Smooth muscle cell (in vitro differentiated cells): ENCODE results near the gene CPN1. TPM values are rescaled to one million over a fixed set of nuclear protein-coding genes. Genes with fewer than 3 reads are reported as not detected.
A peak's percentile ranks its signal among the peaks of the same experiment; 100 is the strongest.

ENCODE experiments used
- DNase-seq: peaks from one replicate; lab custom pipeline; 2025; ENCODE audit not compliant: unreplicated experiment; lab: John Stamatoyannopoulos, UW
- H2AFZ ChIP-seq: fragments of 200-600 bp; sonication (generic); 2 replicates; pipeline ENCODE4 v1.6.0; 2016; ENCODE audit warnings: antibody characterized with exemption, low read depth, mild to moderate bottlenecking
- H3F3A ChIP-seq: fragments of 200-600 bp; sonication (generic); 2 replicates; pipeline ENCODE4 v1.6.0; 2017; ENCODE audit warnings: antibody characterized with exemption, low read depth
- H3K27ac ChIP-seq: fragments of 200-600 bp; sonication (generic); 2 replicates; pipeline ENCODE4 v1.5.1; 2016; ENCODE audit warnings: low read depth, mild to moderate bottlenecking
- H3K27me3 ChIP-seq: fragments of 200-600 bp; sonication (generic); 2 replicates; pipeline ENCODE4 v1.6.1; 2016; ENCODE audit warnings: low read depth, mild to moderate bottlenecking
- H3K36me3 ChIP-seq: fragments of 200-600 bp; sonication (generic); 2 replicates; pipeline ENCODE4 v1.5.1; 2016; ENCODE audit warnings: low read depth
- H3K4me1 ChIP-seq: fragments of 200-600 bp; sonication (generic); 2 replicates; pipeline ENCODE4 v1.5.1; 2016; ENCODE audit warnings: low read depth
- H3K4me2 ChIP-seq: fragments of 200-600 bp; sonication (generic); 2 replicates; pipeline ENCODE4 v1.6.0; 2016; ENCODE audit warnings: mild to moderate bottlenecking
- H3K4me3 ChIP-seq: fragments of 200-600 bp; sonication (generic); 2 replicates; pipeline ENCODE4 v1.5.1; 2016; ENCODE audit warnings: mild to moderate bottlenecking
- H3K79me2 ChIP-seq: fragments of 200-600 bp; sonication (generic); 2 replicates; pipeline ENCODE4 v1.6.0; 2016; ENCODE audit warnings: low read depth, mild to moderate bottlenecking
- H3K9ac ChIP-seq: fragments of 200-600 bp; sonication (generic); 2 replicates; pipeline ENCODE4 v1.6.0; 2016; ENCODE audit warnings: low read depth
- H3K9me3 ChIP-seq: fragments of 200-600 bp; sonication (generic); replicated peaks from 2 replicates; pipeline ENCODE4 v1.5.1; 2016; ENCODE audit warnings: low read depth
- H4K20me1 ChIP-seq: fragments of 200-600 bp; sonication (generic); 2 replicates; pipeline ENCODE4 v1.6.0; 2016; ENCODE audit warnings: low read depth
- CTCF ChIP-seq: fragments of 200-600 bp; sonication (generic); IDR thresholded peaks from 2 replicates; pipeline ENCODE4 v1.5.1; 2017; ENCODE audit warnings: borderline replicate concordance, mild to moderate bottlenecking, antibody characterized with exemption; ENCODE audit not compliant: insufficient read depth, poor library complexity, severe bottlenecking
- WGBS: methylation state at CpG from one replicate; pipeline ENCODE4 v1.1.7; 2016; ENCODE audit warnings: low lambda C conversion rate; 5-methylcytosine and 5-hydroxymethylcytosine counted together
- polyA plus RNA-seq: library from polyadenylated mRNA; unstranded; fragments of >200 nt; fragmentation: Nextera tagmentation; extraction: Ambion mirVana; gene quantifications from 2 replicates; pipeline ENCODE4 v1.2.1, GENCODE V29; 2016
- total RNA-seq: library from RNA; depleted of rRNA; stranded (reverse); fragments of >200 nt; gene quantifications from 2 replicates; pipeline ENCODE4 v1.2.3, GENCODE V29; 2014

The CPN1 gene
- total and polyA plus RNA-seq, 2 experiments from 2014 or later = not detected

- no peak overlapping the region for H2AFZ ChIP-seq
- H3K27ac ChIP-seq = no peak overlapping the region
- 84% methylated on average over 5 of the region's 5 CpGs for WGBS
- no peak for TF ChIP-seq CTCF
- no peak overlapping the region for H3K9ac ChIP-seq
- no peaks in the 10 kb centered on the region for H4K20me1 ChIP-seq
- no peaks in the 10 kb centered on the region for H3K79me2 ChIP-seq
- H3K4me2 ChIP-seq = no peak overlapping the region
- no peaks in the 10 kb centered on the region for H3F3A ChIP-seq
- H3K4me3 ChIP-seq = no peak overlapping the region
- H3K27me3 ChIP-seq = no peaks in the 10 kb centered on the region
- DNase-seq = no peak
- no peaks in the 10 kb centered on the region for H3K4me1 ChIP-seq
- no peaks in the 10 kb centered on the region for H3K9me3 ChIP-seq
- H3K36me3 ChIP-seq = no peaks in the 10 kb centered on the region
These were observed 22.6 kb upstream of the CPN1 start for GRCh38 chr10:100104300-100104699.

GRCh38 chr10:100103581-100103980 lies 21.9 kb upstream of the CPN1 start:
- 93% methylated on average over 5 of the region's 5 CpGs for WGBS
- DNase-seq = no peak
- H2AFZ ChIP-seq = no peak overlapping the region
- no peak overlapping the region for H3K27ac ChIP-seq
- no peak overlapping the region for H3K4me3 ChIP-seq
- no peaks in the 10 kb centered on the region for H3K36me3 ChIP-seq
- no peaks in the 10 kb centered on the region for H3K4me1 ChIP-seq
- H3K9me3 ChIP-seq = no peaks in the 10 kb centered on the region
- H3F3A ChIP-seq = no peaks in the 10 kb centered on the region
- H3K9ac ChIP-seq = no peak overlapping the region
- no peaks in the 10 kb centered on the region for H3K79me2 ChIP-seq
- H3K27me3 ChIP-seq = no peaks in the 10 kb centered on the region
- no peaks in the 10 kb centered on the region for H4K20me1 ChIP-seq
- TF ChIP-seq CTCF = no peak
- H3K4me2 ChIP-seq = no peak overlapping the region

GRCh38 chr10:100101192-100102076 lies 19.8 kb upstream of the CPN1 start:
- no peak overlapping the region for H3K4me3 ChIP-seq
- H3F3A ChIP-seq = no peaks in the 10 kb centered on the region
- H3K27ac ChIP-seq = no peak overlapping the region
- DNase-seq = no peak
- 68% methylated on average over 6 of the region's 6 CpGs for WGBS
- no peaks in the 10 kb centered on the region for H3K27me3 ChIP-seq
- no peaks in the 10 kb centered on the region for H3K9me3 ChIP-seq
- H3K9ac ChIP-seq = no peak overlapping the region
- no peaks in the 10 kb centered on the region for H3K36me3 ChIP-seq
- no peak for TF ChIP-seq CTCF
- H3K4me1 ChIP-seq = no peaks in the 10 kb centered on the region
- H3K4me2 ChIP-seq = no peak overlapping the region
- peak overlapping the region; percentile 7 for H2AFZ ChIP-seq
- no peaks in the 10 kb centered on the region for H3K79me2 ChIP-seq
- H4K20me1 ChIP-seq = no peaks in the 10 kb centered on the region
